K562 (cell line): Measurements from ENCODE around the gene MYO7A. TPM values are rescaled to one million over a fixed set of nuclear protein-coding genes. Genes with fewer than 3 reads are reported as not detected.

Experiments used
- ATAC-seq: fragments of 200-7000 bp; cut with Tn5 transposase; 3 replicates; pipeline ENCODE4 v1.9.1; 2020; ENCODE audit warnings: moderate library complexity
- BruUV-seq: library from RNA; stranded (reverse); fragments of 400-500 nt; replicated peaks from 2 replicates; lab custom pipeline; 2021; lab: Mats Ljungman, UMichigan
- CTCF ChIA-PET: fragments of 300-600 bp; formaldehyde crosslinking; extraction: SDS; loops from one replicate; lab custom pipeline; 2021; ENCODE audit warnings: low intra/inter-chr PET ratio; lab: Yijun Ruan, JAX
- POLR2A ChIA-PET: fragments of 300-600, 350-650 bp; sonication (Branson Sonifier 250); formaldehyde crosslinking; extraction: SDS; loops from one replicate; lab custom pipeline; 2021; ENCODE audit warnings: antibody characterized with exemption, inconsistent platforms; lab: Yijun Ruan, JAX
- DNase-seq, 4 experiments: peaks; one replicate each; pipeline versions ENCODE4 v3.0.0 to v3.0.0-alpha.2; 2011 to 2018; ENCODE audit warnings: low spot score in 3 of 4, mixed read lengths in 3 of 4; ENCODE audit errors: extremely low read depth in 1 of 4
- FAIRE-seq: peaks from 2 replicates; lab custom pipeline; 2011; peaks lifted over from hg19 to GRCh38; lab: Jason Lieb, UNC
- H2AFZ ChIP-seq: 2 replicates; pipeline ENCODE4 v1.6.0; 2011; ENCODE audit warnings: low read depth, low read length, control low read depth, inconsistent platforms
- H3K27ac ChIP-seq: fragments of 200-600 bp; 3 replicates; pipeline ENCODE4 v1.8.0; 2011; ENCODE audit warnings: low read depth, mild to moderate bottlenecking, control low read depth, inconsistent platforms, low read length, moderate library complexity, mixed read lengths; ENCODE audit errors: extremely low read depth
- H3K27me3 ChIP-seq, 2 experiments: fragments of 300-600 bp in 1 of 2; 2 replicates in 1 of 2; 3 replicates in 1 of 2; pipeline versions ENCODE4 v1.6.0 to v1.8.0; 2011; ENCODE audit warnings: inconsistent platforms in 2 of 2, low read length in 2 of 2, mild to moderate bottlenecking in 1 of 2, mixed read lengths in 1 of 2, moderate library complexity in 1 of 2; ENCODE audit not compliant: control insufficient read depth in 2 of 2, insufficient read depth in 2 of 2
- H3K36me3 ChIP-seq: fragments of 300-600 bp; 3 replicates; pipeline ENCODE4 v1.8.0; 2011; ENCODE audit warnings: mild to moderate bottlenecking, low read length, inconsistent platforms; ENCODE audit not compliant: control insufficient read depth, insufficient read depth
- H3K4me1 ChIP-seq, 2 experiments: fragments of 200-600 bp in 1 of 2; replicated peaks in 1 of 2; 2 replicates in 1 of 2; 3 replicates in 1 of 2; pipeline versions ENCODE4 v1.5.1 to v1.8.0; 2011; ENCODE audit warnings: inconsistent platforms in 2 of 2, low read length in 2 of 2, mild to moderate bottlenecking in 1 of 2, mixed read lengths in 1 of 2, moderate library complexity in 1 of 2; ENCODE audit not compliant: control insufficient read depth in 2 of 2, insufficient read depth in 2 of 2
- H3K4me2 ChIP-seq: 2 replicates; pipeline ENCODE4 v1.6.1; 2011; ENCODE audit warnings: low read length, control low read depth, inconsistent platforms, mixed read lengths; ENCODE audit not compliant: insufficient read depth
- H3K4me3 ChIP-seq: fragments of 200-600 bp; sonication (generic), shearing (Covaris generic); 2 replicates; pipeline ENCODE4 v1.5.1; 2016; ENCODE audit warnings: control low read depth, inconsistent platforms
- H3K79me2 ChIP-seq: fragments of 200-600 bp; 3 replicates; pipeline ENCODE4 v1.8.0; 2011; ENCODE audit warnings: low read length, inconsistent platforms; ENCODE audit not compliant: control insufficient read depth, insufficient read depth
- H3K9ac ChIP-seq, 2 experiments: 2 replicates each; pipeline versions ENCODE4 v1.6.0 to v1.6.1; 2011; ENCODE audit warnings: low read depth in 2 of 2, low read length in 2 of 2, control low read depth in 1 of 2, inconsistent platforms in 1 of 2, mild to moderate bottlenecking in 1 of 2, mixed read lengths in 1 of 2; ENCODE audit not compliant: insufficient read depth in 1 of 2
- H3K9me1 ChIP-seq: one replicate; pipeline ENCODE4 v1.6.0; 2011; ENCODE audit warnings: inconsistent platforms, mild to moderate bottlenecking, low read length, moderate library complexity; ENCODE audit not compliant: control insufficient read depth, insufficient read depth
- H3K9me3 ChIP-seq: replicated peaks from 2 replicates; pipeline ENCODE4 v1.5.1; 2011; ENCODE audit warnings: low read depth, low read length, inconsistent platforms; ENCODE audit not compliant: control insufficient read depth, insufficient read depth
- H4K20me1 ChIP-seq: replicated peaks from 2 replicates; pipeline ENCODE4 v1.6.1; 2011; ENCODE audit warnings: low read length, inconsistent platforms, mixed read lengths; ENCODE audit not compliant: control insufficient read depth, insufficient read depth
- GTF2F1 ChIP-seq: IDR thresholded peaks from 2 replicates; pipeline ENCODE4 v1.6.1; 2011; ENCODE audit warnings: low read depth, low read length, improper control_type of control experiment
- ILF3 ChIP-seq: fragments of 450-650 bp; IDR thresholded peaks from 2 replicates; pipeline ENCODE4 v1.6.1; 2018; ENCODE audit warnings: antibody characterized with exemption, mild to moderate bottlenecking, moderate library complexity, borderline replicate concordance
- KDM2B ChIP-seq: fragments of 250-450 bp; sonication (Bioruptor Pico); IDR thresholded peaks from 2 replicates; pipeline ENCODE4 v1.8.0; 2021; ENCODE audit warnings: mild to moderate bottlenecking, moderate library complexity
- POLR2G ChIP-seq: fragments of 200-400 bp; formaldehyde crosslinking; IDR thresholded peaks from 2 replicates; pipeline ENCODE4 v1.6.1; 2017; ENCODE audit warnings: low read depth, mild to moderate bottlenecking, antibody characterized with exemption, low read length, moderate library complexity
- SAFB ChIP-seq: fragments of 200-400 bp; formaldehyde crosslinking; IDR thresholded peaks from 2 replicates; pipeline ENCODE4 v1.6.1; 2017; ENCODE audit warnings: low read depth, low read length, borderline replicate concordance
- SIX5 ChIP-seq, 2 experiments: IDR thresholded peaks; 2 replicates each; pipeline ENCODE4 v1.6.1; 2011; ENCODE audit warnings: low read length in 2 of 2, borderline replicate concordance in 1 of 2, low read depth in 1 of 2, mild to moderate bottlenecking in 1 of 2, moderate library complexity in 1 of 2; ENCODE audit not compliant: insufficient read depth in 1 of 2
- SLC30A9 ChIP-seq: fragments of 250-450 bp; sonication (Bioruptor Pico); IDR thresholded peaks from 2 replicates; pipeline ENCODE4 v1.8.0; 2022; ENCODE audit warnings: mild to moderate bottlenecking, moderate library complexity
- TBP ChIP-seq: optimal IDR thresholded peaks from 2 replicates; pipeline ENCODE3; 2011; ENCODE audit warnings: low read depth, low read length, improper control_type of control experiment
- TEAD1 ChIP-seq, 2 experiments: fragments of 450-650 bp in 1 of 2; sonication (generic) in 1 of 2; formaldehyde crosslinking; IDR thresholded peaks; 2 replicates each; pipeline versions ENCODE4 v1.4.0 to v1.8.0; 2020 to 2022; ENCODE audit warnings: mild to moderate bottlenecking in 2 of 2, missing genetic modification reagents in 1 of 2
- ZFP36 ChIP-seq: fragments of 150-350 bp; IDR thresholded peaks from 2 replicates; pipeline ENCODE4 v1.6.1; 2018; ENCODE audit warnings: low read length, low read depth; ENCODE audit not compliant: partially characterized antibody
- ZFX ChIP-seq: sonication (generic); formaldehyde crosslinking; IDR thresholded peaks from 2 replicates; pipeline ENCODE4 v1.8.0; 2022; ENCODE audit warnings: mild to moderate bottlenecking, missing genetic modification reagents, moderate library complexity
- ZNF274 ChIP-seq: IDR thresholded peaks from 2 replicates; pipeline ENCODE4 v1.6.1; 2011; ENCODE audit warnings: low read depth, mild to moderate bottlenecking, low read length, moderate library complexity, borderline replicate concordance
- WGBS: fragments of 100-300 bp; shearing (Covaris generic); methylation state at CpG from one replicate; pipeline ENCODE4 v1.1.6; 2016; ENCODE audit warnings: low coverage, mixed read lengths; ENCODE audit not compliant: insufficient coverage; ENCODE audit errors: missing lambda C conversion rate; 5-methylcytosine and 5-hydroxymethylcytosine counted together
- in situ Hi-C: fragments of 300-500 bp; cut with MboI; formaldehyde crosslinking; loops from 4 replicates; pipeline ENCODE4 v1.15.0; 2018; ENCODE audit warnings: inconsistent platforms, mixed read lengths
- intact Hi-C: fragments of 100-400 bp; cut with micrococcal nuclease; formaldehyde crosslinking; loops from 2 replicates; pipeline ENCODE4 v1.14.2; 2022
- polyA plus RNA-seq, 8 experiments: library from polyadenylated mRNA; depleted of rRNA in 4 of 8; stranded (reverse) in 5 of 8; unstranded in 3 of 8; fragments of >200 nt; fragmentation: Nextera tagmentation in 2 of 8; fragmentation: Illumina TruSeq in 1 of 8; extraction: Ambion mirVana in 2 of 8; extraction: Trizol in 1 of 8; gene quantifications; 2 replicates each; pipeline versions ENCODE4 v1.2.1 to v1.2.3, GENCODE V29; 2011 to 2014; ENCODE audit warnings: inconsistent platforms in 1 of 8, missing spikeins in 1 of 8
- total RNA-seq, 7 experiments: library from RNA; depleted of rRNA in 6 of 7; stranded (reverse); fragments of >200 nt in 6 of 7; fragmentation: Illumina TruSeq in 2 of 7; extraction: Trizol in 2 of 7; gene quantifications; 2 replicates each; pipeline versions ENCODE4 v1.2.1 to v1.2.3, GENCODE V29; 2011 to 2021; ENCODE audit warnings: low replicate concordance in 1 of 7
- TF ChIP-seq, protein P1 (sequence below), 2 experiments: fragments of 450-650 bp; IDR thresholded peaks; 2 replicates each; pipeline ENCODE4 v1.6.1; 2016; ENCODE audit warnings: mild to moderate bottlenecking in 2 of 2, borderline replicate concordance in 1 of 2, low read depth in 1 of 2, moderate library complexity in 1 of 2

MYO7A gene
- total and polyA plus RNA-seq, 9 of the 15 experiments (the other 6 are each of a cell fraction or from before 2014, with no cell fraction given) = 0.01 to 0.11 (median 0.07) TPM; not detected in 1

- 8% methylated on average over 24 of the region's 27 CpGs for WGBS
- peak overlapping the region; percentile 41 for H3K4me3 ChIP-seq
- no peak for TF ChIP-seq ILF3
- TF ChIP-seq GTF2F1 = no peak
- peak; percentile 68 for TF ChIP-seq POLR2G
- no peak for TF ChIP-seq ZFP36
- TF ChIP-seq TBP = peak; percentile 17
- no peak for TF ChIP-seq SAFB
- TF ChIP-seq SLC30A9 (CRISPR knock-in tag) = no peak
- TF ChIP-seq ZFX (CRISPR knock-in tag) = peak; percentile 74
- no peak for TF ChIP-seq KDM2B (CRISPR knock-in tag)
- TF ChIP-seq SIX5 (IDR thresholded peaks at IDR 0.05; ENCODE audit: borderline replicate concordance in 1 of 2, insufficient read depth in 1 of 2, low read depth in 1 of 2, low read length in 2 of 2) = no peak
- no peak for TF ChIP-seq TEAD1 (CRISPR knock-in tag; IDR thresholded peaks at IDR 0.05)
- TF ChIP-seq, protein P1, sequence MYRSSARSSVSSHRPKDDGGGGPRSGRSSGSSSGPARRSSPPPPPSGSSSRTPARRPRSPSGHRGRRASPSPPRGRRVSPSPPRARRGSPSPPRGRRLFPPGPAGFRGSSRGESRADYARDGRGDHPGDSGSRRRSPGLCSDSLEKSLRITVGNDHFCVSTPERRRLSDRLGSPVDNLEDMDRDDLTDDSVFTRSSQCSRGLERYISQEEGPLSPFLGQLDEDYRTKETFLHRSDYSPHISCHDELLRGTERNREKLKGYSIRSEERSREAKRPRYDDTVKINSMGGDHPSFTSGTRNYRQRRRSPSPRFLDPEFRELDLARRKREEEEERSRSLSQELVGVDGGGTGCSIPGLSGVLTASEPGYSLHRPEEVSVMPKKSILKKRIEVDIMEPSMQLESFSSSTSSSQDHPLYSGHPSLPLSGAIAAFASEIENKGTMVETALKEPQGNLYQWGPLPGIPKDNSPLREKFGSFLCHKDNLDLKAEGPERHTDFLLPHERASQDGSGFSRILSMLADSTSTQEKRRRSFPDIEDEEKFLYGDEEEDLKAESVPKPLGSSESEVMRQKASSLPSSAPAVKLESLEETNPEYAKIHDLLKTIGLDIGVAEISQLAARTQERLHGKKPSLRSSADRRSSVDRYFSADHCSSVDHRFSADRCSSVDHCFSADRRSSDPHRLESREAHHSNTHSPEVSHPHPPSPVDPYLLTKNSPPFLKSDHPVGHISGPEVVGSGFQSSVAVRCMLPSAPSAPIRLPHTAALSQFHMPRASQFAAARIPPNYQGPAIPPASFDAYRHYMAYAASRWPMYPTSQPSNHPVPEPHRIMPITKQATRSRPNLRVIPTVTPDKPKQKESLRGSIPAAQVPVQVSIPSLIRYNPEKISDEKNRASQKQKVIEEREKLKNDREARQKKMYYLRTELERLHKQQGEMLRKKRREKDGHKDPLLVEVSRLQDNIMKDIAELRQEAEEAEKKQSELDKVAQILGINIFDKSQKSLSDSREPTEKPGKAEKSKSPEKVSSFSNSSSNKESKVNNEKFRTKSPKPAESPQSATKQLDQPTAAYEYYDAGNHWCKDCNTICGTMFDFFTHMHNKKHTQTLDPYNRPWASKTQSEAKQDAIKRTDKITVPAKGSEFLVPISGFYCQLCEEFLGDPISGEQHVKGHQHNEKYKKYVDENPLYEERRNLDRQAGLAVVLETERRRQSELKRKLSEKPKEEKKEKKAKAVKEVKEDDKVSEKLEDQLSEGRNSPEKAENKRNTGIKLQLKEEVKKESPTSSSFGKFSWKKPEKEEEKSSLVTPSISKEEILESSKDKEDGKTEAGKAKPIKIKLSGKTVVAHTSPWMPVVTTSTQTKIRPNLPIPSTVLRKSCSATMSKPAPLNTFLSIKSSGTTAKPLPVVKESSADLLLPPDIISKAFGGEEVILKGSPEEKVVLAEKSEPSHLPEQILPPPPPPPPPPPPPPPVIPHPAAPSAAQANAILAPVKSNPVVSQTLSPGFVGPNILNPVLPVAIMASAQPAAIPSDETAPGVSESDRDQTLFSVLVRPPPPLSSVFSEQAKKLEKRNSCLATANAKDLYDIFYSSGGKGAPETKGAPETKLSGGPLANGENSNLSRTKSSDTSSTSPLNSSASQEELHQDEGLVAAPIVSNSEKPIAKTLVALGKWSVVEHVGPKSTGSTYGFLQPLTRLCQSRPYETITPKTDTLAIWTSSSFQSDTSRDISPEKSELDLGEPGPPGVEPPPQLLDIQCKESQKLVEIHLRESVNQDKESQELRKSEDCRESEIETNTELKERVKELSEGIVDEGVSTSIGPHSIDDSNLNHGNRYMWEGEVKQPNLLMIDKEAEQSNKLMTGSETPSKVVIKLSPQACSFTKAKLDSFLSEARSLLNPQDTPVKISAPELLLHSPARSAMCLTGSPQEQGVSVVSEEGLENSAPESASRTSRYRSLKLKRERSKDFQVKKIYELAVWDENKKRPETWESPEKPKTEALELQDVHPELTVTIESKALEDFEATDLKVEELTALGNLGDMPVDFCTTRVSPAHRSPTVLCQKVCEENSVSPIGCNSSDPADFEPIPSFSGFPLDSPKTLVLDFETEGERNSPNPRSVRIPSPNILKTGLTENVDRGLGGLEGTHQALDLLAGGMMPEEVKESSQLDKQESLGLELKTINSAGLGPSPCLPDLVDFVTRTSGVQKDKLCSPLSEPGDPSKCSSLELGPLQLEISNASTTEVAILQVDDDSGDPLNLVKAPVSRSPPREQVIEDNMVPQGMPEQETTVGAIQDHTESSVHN (IDR thresholded peaks at IDR 0.05; ENCODE audit: borderline replicate concordance in 1 of 2, low read depth in 1 of 2) = no peak
- no peak for TF ChIP-seq ZNF274
Observed at GRCh38 chr11:77191823-77192495, 63.9 kb downstream of the MYO7A start.

More at GRCh38 chr11:77191823-77192495, 63.9 kb downstream of the MYO7A start:
- ATAC-seq (peak; percentile 95), FAIRE-seq (peak; percentile 91), DNase-seq (peak; percentile 79 to 88 (median 83))
- H3K36me3 ChIP-seq = no peaks in the 10 kb centered on the region
- in situ Hi-C loops = loop anchor here (10.0 kb wide), 1 partner anchor 353 kb away; no protein-coding TSS in a partner anchor
- H3K27ac ChIP-seq = no peak overlapping the region; the same call in 2 of the 3 replicates
- H3K4me1 ChIP-seq = peaks cover 4 to 29% of the 10 kb centered on the region in 2 experiments; a peak in 3 of 5 replicates
- peak overlapping the region; percentile 91 for H3K4me2 ChIP-seq
- no peaks in the 10 kb centered on the region for H4K20me1 ChIP-seq
- no peaks in the 10 kb centered on the region for H3K79me2 ChIP-seq
- H3K9ac ChIP-seq = peak overlapping the region; percentile 68 to 82; a peak in 3 of 4 replicates
- ChIA-PET POLR2A (interaction anchor here (0.6 kb wide), 1 partner anchor 33 kb away, joined by 3 read pairs; no protein-coding TSS in a partner anchor), CTCF (interaction anchor here (0.6 to 1.8 kb wide), 8 partner anchors 64 to 427 kb away, joined by 3 to 13 read pairs (median 6); partner anchors contain the start of gene MYO7A)
- H3K9me1 ChIP-seq = no peaks in the 10 kb centered on the region
- no TSS peak for BruUV-seq
- peaks cover 0 to 58% of the 10 kb centered on the region in 2 experiments; a peak in 2 of 5 replicates for H3K27me3 ChIP-seq
- peak overlapping the region; percentile 98 for H2AFZ ChIP-seq
- intact Hi-C loops = loop anchor here (1.0 to 10.0 kb wide), 2 partner anchors 183 to 356 kb away; no protein-coding TSS in a partner anchor
- no peaks in the 10 kb centered on the region for H3K9me3 ChIP-seq
